ENCODE measurements around the gene SMIM36.

Gene SMIM36

DNA sequence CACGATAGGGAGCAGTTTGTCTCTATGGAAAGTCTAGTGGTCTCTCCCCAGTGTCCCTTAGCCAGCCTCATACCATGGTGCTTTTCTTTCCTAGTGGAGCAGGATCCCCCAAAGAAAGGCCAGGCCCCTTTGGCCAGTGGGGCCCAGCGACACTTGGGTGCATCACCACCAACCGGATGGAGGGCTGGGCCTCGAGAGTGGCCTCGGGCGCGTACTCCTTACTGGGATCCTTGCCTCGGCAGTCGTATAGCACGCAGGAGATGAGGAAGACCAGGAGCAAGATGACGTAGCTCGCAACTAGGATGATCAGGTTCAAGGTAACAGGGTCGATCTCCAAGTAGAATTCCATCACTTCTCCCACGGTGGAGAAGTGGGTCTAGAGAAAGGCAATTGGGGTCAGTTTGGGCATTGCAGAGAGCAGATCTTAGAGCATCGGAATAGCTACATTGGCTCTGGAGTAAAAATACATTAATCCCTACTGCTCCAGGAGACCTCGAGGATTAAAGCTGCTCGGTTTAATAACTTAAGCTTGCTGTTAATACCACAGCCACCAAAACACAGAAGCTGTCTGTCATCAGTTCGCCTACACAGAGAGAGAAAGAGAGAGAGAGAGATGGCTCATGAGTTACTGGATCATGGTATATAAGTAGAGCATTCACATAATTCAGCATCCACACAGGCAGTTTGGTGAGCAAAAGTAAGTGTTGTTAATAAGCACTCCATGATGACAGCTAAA is at the start of gene SMIM36:
TSS of gene SMIM36 (minus strand) at position 467 of the 736 bp plus-strand sequence.
- no peak for DNase-seq (ENCODE audit: low read depth)
- H3K4me3 ChIP-seq (ENCODE audit: low read length) = no peak within 1 kb of the TSS
- TF ChIP-seq CTCF (conservative IDR thresholded peaks at IDR 0.05; ENCODE audit: low read length) = no peak

DNA sequence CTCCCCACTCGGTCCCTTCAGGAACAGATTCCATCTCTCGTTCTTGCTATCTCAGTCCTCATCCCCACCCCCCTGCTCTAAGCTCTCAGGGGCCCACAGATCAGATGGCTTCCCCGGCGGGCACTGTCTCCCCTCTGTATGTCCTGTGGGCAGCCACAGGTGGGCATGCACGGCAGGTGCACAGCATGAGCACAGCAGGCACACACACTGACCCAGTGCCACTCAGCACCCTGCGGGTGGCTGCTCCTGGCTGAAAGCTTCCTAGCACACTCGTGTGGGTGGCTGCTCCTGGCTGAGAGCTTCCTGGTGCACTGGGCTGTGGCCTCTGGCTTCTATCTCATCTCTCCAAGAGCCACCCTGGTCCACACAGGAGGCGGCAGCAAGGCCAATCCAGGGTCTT is 44.5 kb upstream of the SMIM36 start:
- no peak overlapping the region for H3K4me3 ChIP-seq (ENCODE audit: low read length)
- DNase-seq (ENCODE audit: low read depth) = no peak
- TF ChIP-seq CTCF (conservative IDR thresholded peaks at IDR 0.05; ENCODE audit: low read length) = no peak

DNA sequence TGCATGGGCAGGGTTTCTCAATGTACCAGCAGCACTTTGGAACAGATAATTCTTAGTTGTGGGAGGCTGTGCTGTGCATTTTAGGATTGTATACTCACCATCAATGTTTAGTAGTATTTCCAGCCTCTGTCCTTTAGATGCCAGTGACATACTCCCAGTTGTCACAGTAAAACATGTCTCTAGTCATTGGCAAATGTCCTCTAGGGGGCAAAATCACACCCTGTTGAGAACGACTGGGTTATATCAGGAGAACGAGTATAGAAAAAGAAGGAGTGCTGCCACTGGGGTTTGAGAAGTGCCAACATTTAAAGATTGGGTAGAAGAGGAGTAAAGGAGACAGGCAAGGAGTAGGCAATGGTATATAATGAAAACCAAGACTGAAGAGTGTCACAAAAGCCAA is 37.9 kb upstream of the SMIM36 start:
- no peak overlapping the region for H3K4me3 ChIP-seq (ENCODE audit: low read length)
- TF ChIP-seq CTCF (conservative IDR thresholded peaks at IDR 0.05; ENCODE audit: low read length) = peak; percentile 40
- DNase-seq (ENCODE audit: low read depth) = peak; percentile 5

DNA sequence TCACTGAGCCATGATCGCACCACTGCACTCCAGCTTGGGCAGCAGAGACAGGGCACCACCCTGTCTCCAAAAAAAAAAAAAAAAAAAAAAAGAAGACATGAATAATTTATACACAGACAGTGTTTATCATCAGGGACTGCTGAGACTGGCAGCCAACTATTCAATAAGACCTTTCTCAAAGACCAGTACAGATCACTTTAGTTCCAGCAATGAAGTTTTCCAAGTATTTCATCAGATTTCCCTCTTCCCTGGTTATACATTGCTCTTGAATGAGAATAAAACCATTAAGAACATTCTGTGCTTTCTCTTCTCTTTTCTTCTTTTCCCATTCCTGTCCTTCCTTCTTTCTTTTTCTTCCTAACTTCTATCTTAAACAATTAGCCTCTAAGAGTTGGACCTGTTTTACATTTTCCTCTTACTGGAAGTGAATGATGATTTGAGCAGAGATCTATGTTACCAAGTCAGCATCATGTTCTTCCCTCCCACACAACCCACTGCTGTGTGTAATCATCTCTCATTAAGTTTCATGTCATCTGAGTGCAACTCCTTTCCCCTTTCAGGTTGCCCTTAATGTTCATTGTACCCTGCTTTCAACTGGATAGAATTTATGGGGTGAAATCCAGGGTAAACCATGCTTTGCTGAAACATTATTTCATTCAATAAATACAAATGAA is 35.9 kb upstream of the SMIM36 start:
- DNase-seq (ENCODE audit: low read depth) = peak; percentile 6
- no peak for TF ChIP-seq CTCF (conservative IDR thresholded peaks at IDR 0.05; ENCODE audit: low read length)
- H3K4me3 ChIP-seq (ENCODE audit: low read length) = no peak overlapping the region

DNA sequence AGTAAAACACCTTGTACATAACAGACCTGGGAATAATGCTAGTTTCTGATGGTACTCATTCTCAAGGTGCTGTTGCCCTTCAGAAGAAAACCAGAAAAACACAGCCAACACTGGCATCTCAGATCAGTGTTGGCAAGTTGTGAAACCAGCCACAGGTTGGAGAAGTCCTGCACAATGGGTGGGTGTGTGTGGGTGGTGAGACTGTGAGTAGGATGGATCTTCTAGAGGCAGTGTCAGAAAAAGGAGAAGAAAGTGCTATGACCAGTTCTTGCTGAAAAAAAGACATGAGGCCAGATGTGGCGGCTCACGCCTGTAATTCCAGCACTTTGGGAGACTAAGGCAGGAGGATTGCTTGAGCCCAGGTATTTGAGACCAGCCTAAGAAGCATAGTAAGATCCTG is 35.2 kb upstream of the SMIM36 start:
- no peak for TF ChIP-seq CTCF (conservative IDR thresholded peaks at IDR 0.05; ENCODE audit: low read length)
- no peak for DNase-seq (ENCODE audit: low read depth)

DNA sequence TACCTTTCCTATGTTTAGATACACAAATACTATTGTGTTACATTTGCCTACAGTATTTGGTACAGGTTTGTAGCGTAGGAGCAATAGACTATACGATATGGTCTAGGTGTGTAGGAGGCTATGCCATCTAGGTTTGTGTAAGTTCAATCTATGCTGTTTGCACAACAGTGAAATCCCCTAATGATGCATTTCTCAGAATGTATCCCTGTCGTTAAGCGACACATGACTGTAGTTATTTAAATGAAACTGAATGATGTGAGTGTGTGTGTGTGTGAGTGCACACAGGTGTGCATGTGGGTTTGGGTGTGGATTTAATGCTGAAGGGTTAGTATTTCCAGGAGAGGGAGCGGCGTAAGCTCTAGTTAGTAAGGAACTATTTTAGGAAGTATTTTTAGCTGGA is 34.6 kb upstream of the SMIM36 start:
- no peak overlapping the region for H3K4me3 ChIP-seq (ENCODE audit: low read length)
- no peak for TF ChIP-seq CTCF (conservative IDR thresholded peaks at IDR 0.05; ENCODE audit: low read length)
- no peak for DNase-seq (ENCODE audit: low read depth)

More for the DNA sequence above, 35.2 kb upstream of the SMIM36 start:
- no peak overlapping the region for H3K4me3 ChIP-seq (ENCODE audit: low read length)

- no peak for DNase-seq (ENCODE audit: low read depth)
- no peak for TF ChIP-seq CTCF (conservative IDR thresholded peaks at IDR 0.05; ENCODE audit: low read length)
Observed at GRCh38 chr17:55543709-55544108, 32.5 kb upstream of the SMIM36 start.

More at GRCh38 chr17:55543709-55544108, 32.5 kb upstream of the SMIM36 start:
- no peak overlapping the region for H3K4me3 ChIP-seq (ENCODE audit: low read length)

Measured in AG10803 (cell line).